Liver (tissue), 9 donors: Measurements from ENCODE around the gene NDUFA11. TPM values are rescaled to one million over a fixed set of nuclear protein-coding genes. Genes with fewer than 3 reads are reported as not detected.

Experiments
- DNase-seq: peaks from one replicate; pipeline ENCODE4 v3.0.0-alpha.2; 2017; ENCODE audit warnings: low spot score
- H3K27ac ChIP-seq, 2 donors: one replicate each; pipeline ENCODE4 v1.7.0; 2013; ENCODE audit warnings: inconsistent platforms in 2 of 2, low read length in 2 of 2, control low read depth in 1 of 2, low read depth in 1 of 2, mild to moderate bottlenecking in 1 of 2
- H3K27me3 ChIP-seq, 4 donors: one replicate each; pipeline versions ENCODE4 v1.6.1 to v1.7.0; 2013; ENCODE audit warnings: low read length in 3 of 4, inconsistent platforms in 1 of 4, mild to moderate bottlenecking in 1 of 4, moderate library complexity in 1 of 4; ENCODE audit not compliant: control insufficient read depth in 4 of 4, insufficient read depth in 4 of 4
- H3K36me3 ChIP-seq, 4 donors: one replicate each; pipeline versions ENCODE4 v1.6.1 to v1.7.0; 2013; ENCODE audit warnings: low read length in 3 of 4, mild to moderate bottlenecking in 3 of 4, low read depth in 1 of 4, moderate library complexity in 1 of 4; ENCODE audit not compliant: control insufficient read depth in 4 of 4, insufficient read depth in 3 of 4
- H3K4me1 ChIP-seq, 4 donors: one replicate each; pipeline versions ENCODE4 v1.6.1 to v1.7.0; 2013; ENCODE audit warnings: low read length in 3 of 4, mild to moderate bottlenecking in 3 of 4, moderate library complexity in 1 of 4; ENCODE audit not compliant: control insufficient read depth in 4 of 4, insufficient read depth in 4 of 4
- H3K4me3 ChIP-seq, 3 donors: one replicate each; pipeline versions ENCODE4 v1.6.1 to v1.7.0; 2013; ENCODE audit warnings: low read length in 3 of 3, control low read depth in 1 of 3, low read depth in 1 of 3, mild to moderate bottlenecking in 1 of 3
- H3K9ac ChIP-seq, 2 donors: one replicate each; pipeline ENCODE4 v1.7.0; 2013; ENCODE audit warnings: low read length in 2 of 2, mild to moderate bottlenecking in 2 of 2, moderate library complexity in 2 of 2, control low read depth in 1 of 2, low read depth in 1 of 2
- H3K9me3 ChIP-seq, 4 donors: one replicate each; pipeline versions ENCODE4 v1.6.1 to v1.7.0; 2013; ENCODE audit warnings: low read length in 3 of 4; ENCODE audit not compliant: control insufficient read depth in 4 of 4
- EGR1 ChIP-seq, 2 donors: IDR thresholded peaks; 2 replicates each; pipeline ENCODE4 v1.6.1; 2016 to 2018; ENCODE audit warnings: antibody characterized with exemption in 2 of 2, low read depth in 2 of 2
- FOXA1 ChIP-seq: IDR thresholded peaks from 2 replicates; pipeline ENCODE4 v1.6.1; 2016; ENCODE audit warnings: antibody characterized with exemption
- FOXA2 ChIP-seq: IDR thresholded peaks from 2 replicates; pipeline ENCODE4 v1.6.1; 2016; ENCODE audit warnings: antibody characterized with exemption
- GABPA ChIP-seq, 2 donors: IDR thresholded peaks in 1 of 2; conservative IDR thresholded peaks in 1 of 2; 2 replicates each; pipeline ENCODE4 v1.6.1; 2016; ENCODE audit warnings: antibody characterized with exemption in 2 of 2, mild to moderate bottlenecking in 1 of 2, moderate library complexity in 1 of 2
- HNF4A ChIP-seq, 2 donors: conservative IDR thresholded peaks; 2 replicates each; pipeline ENCODE4 v1.6.1; 2016; ENCODE audit warnings: antibody characterized with exemption in 2 of 2, mild to moderate bottlenecking in 2 of 2
- HNF4G ChIP-seq: IDR thresholded peaks from 2 replicates; pipeline ENCODE4 v1.6.1; 2016; ENCODE audit warnings: antibody characterized with exemption
- JUND ChIP-seq, 2 donors: IDR thresholded peaks; 2 replicates each; pipeline ENCODE4 v1.6.1; 2016; ENCODE audit warnings: antibody characterized with exemption in 2 of 2
- RXRA ChIP-seq, 2 donors: IDR thresholded peaks; 2 replicates each; pipeline ENCODE4 v1.6.1; 2017 to 2018; ENCODE audit warnings: antibody characterized with exemption in 2 of 2, mild to moderate bottlenecking in 1 of 2
- SP1 ChIP-seq: IDR thresholded peaks from 2 replicates; pipeline ENCODE4 v1.6.1; 2018; ENCODE audit warnings: antibody characterized with exemption, mild to moderate bottlenecking
- TAF1 ChIP-seq: conservative IDR thresholded peaks from 2 replicates; pipeline ENCODE4 v1.6.1; 2016; ENCODE audit warnings: antibody characterized with exemption, mild to moderate bottlenecking
- YY1 ChIP-seq: IDR thresholded peaks from 2 replicates; pipeline ENCODE4 v1.6.1; 2016; ENCODE audit warnings: antibody characterized with exemption, mild to moderate bottlenecking
- WGBS: extraction: QIAGEN DNeasy Blood & Tissue Kit; methylation state at CpG from one replicate; pipeline ENCODE4 v1.1.7; 2013; 5-methylcytosine and 5-hydroxymethylcytosine counted together
- polyA plus RNA-seq, 2 donors: library from polyadenylated mRNA; stranded (reverse) in 1 of 2; unstranded in 1 of 2; fragments of 200-250 nt in 1 of 2; fragments of >200 nt in 1 of 2; fragmentation: Nextera tagmentation in 1 of 2; extraction: Ambion mirVana in 1 of 2; gene quantifications; one replicate each; pipeline versions ENCODE4 v1.2.1 to v1.2.3, GENCODE V29; 2013 to 2015
- total RNA-seq, 2 donors: library from RNA; depleted of rRNA; stranded (reverse); fragments of >200 nt; gene quantifications; one replicate each; pipeline ENCODE4 v1.2.3, GENCODE V29; 2014
- TF ChIP-seq, protein P1 (sequence below): IDR thresholded peaks from 2 replicates; pipeline ENCODE4 v1.6.1; 2016; ENCODE audit warnings: antibody characterized with exemption
- TF ChIP-seq, protein P2 (sequence below): IDR thresholded peaks from 2 replicates; pipeline ENCODE4 v1.6.1; 2016; ENCODE audit warnings: antibody characterized with exemption
- TF ChIP-seq, protein P3 (sequence below): fragments of 150-350 bp; IDR thresholded peaks from 2 replicates; pipeline ENCODE4 v1.5.1; 2017; ENCODE audit warnings: improper control_type of control experiment, low read depth, low read length; ENCODE audit not compliant: missing input control
- TF ChIP-seq, protein P4 (sequence below): IDR thresholded peaks from 2 replicates; pipeline ENCODE4 v1.6.1; 2016; ENCODE audit warnings: antibody characterized with exemption, mild to moderate bottlenecking
- TF ChIP-seq, protein P5 (sequence below): IDR thresholded peaks from 2 replicates; pipeline ENCODE4 v1.6.1; 2016; ENCODE audit warnings: antibody characterized with exemption
- donor health status: healthy.
- donor health status: healthy.
- donor health status: healthy.
- donor health status: healthy.
- donor health status: healthy.

Gene NDUFA11
- total and polyA plus RNA-seq, 4 donors = 127 to 394 (median 226) TPM

GRCh38 chr19:5893907-5894703 lies 9.5 kb downstream of the NDUFA11 start:
- peaks cover 6 to 22% (median 9%) of the 10 kb centered on the region in 4 donors for H3K36me3 ChIP-seq
- H3K9ac ChIP-seq = no peak overlapping the region
- peaks cover 0 to 11% (median 3%) of the 10 kb centered on the region in 4 donors for H3K4me1 ChIP-seq
- no peak overlapping the region for H3K4me3 ChIP-seq
- WGBS = 82% methylated on average over 28 of the region's 28 CpGs
- no peaks in the 10 kb centered on the region for H3K9me3 ChIP-seq
- H3K27ac ChIP-seq = no peak overlapping the region
- DNase-seq = peak; percentile 68
- H3K27me3 ChIP-seq = no peaks in the 10 kb centered on the region
- TF ChIP-seq, protein P1, sequence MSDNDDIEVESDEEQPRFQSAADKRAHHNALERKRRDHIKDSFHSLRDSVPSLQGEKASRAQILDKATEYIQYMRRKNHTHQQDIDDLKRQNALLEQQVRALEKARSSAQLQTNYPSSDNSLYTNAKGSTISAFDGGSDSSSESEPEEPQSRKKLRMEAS = no peak
- no peak for TF ChIP-seq RXRA (IDR thresholded peaks at IDR 0.05)

DNA sequence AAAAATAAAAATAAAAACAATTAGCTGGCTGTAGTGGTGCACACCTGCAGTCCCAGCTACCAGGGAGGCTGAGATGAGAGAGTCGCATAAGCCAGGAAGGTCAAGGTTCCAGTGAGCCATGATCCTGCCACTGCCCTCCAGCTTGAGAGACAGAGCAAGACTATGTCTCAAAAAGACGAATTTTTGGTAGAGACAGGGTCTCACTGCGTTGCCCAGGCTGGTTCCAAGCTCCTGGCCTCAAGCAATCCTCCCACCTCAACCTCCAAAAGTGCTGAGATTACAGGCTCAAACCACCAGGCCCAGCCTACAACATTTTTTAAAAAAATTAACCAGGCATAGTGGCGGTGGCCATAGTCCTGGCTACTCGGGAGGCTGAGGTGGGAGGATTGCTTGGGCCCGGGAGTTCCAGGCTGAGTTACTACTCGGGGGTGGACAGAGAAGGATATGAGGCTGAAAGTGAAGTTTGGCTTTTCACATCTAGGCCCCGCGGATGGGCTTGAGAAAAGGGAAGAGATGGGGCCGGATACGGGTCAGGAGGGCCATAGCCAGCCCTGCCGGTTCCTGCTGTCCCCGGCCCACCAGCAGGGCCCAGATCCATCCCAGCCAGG lies 10.2 kb downstream of the NDUFA11 start:
- peaks cover 0 to 11% (median 3%) of the 10 kb centered on the region in 4 donors for H3K4me1 ChIP-seq
- no peak overlapping the region for H3K9ac ChIP-seq

GRCh38 chr19:5892772-5893275 lies 10.8 kb downstream of the NDUFA11 start:
- no peaks in the 10 kb centered on the region for H3K9me3 ChIP-seq
- H3K36me3 ChIP-seq = peaks cover 6 to 22% (median 9%) of the 10 kb centered on the region in 4 donors
- DNase-seq = no peak
- no peaks in the 10 kb centered on the region for H3K27me3 ChIP-seq
- 57% methylated on average over 15 of the region's 15 CpGs for WGBS
- H3K4me3 ChIP-seq = no peak overlapping the region
- peaks cover 0 to 11% (median 3%) of the 10 kb centered on the region in 4 donors for H3K4me1 ChIP-seq
- H3K27ac ChIP-seq = no peak overlapping the region
- H3K9ac ChIP-seq = no peak overlapping the region
- TF ChIP-seq GABPA (IDR thresholded peaks at IDR 0.05 in 1 of 2, conservative IDR thresholded peaks at IDR 0.05 in 1 of 2) (no peak), FOXA2 (no peak), EGR1 (IDR thresholded peaks at IDR 0.05; ENCODE audit: low read depth in 2 of 2) (no peak), RXRA (IDR thresholded peaks at IDR 0.05) (no peak), FOXA1 (no peak), HNF4G (no peak), JUND (IDR thresholded peaks at IDR 0.05) (no peak), SP1 (no peak), TAF1 (no peak), YY1 (no peak), HNF4A (conservative IDR thresholded peaks at IDR 0.05) (no peak)
- TF ChIP-seq, protein P2, sequence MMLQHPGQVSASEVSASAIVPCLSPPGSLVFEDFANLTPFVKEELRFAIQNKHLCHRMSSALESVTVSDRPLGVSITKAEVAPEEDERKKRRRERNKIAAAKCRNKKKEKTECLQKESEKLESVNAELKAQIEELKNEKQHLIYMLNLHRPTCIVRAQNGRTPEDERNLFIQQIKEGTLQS = no peak
- TF ChIP-seq, protein P3, sequence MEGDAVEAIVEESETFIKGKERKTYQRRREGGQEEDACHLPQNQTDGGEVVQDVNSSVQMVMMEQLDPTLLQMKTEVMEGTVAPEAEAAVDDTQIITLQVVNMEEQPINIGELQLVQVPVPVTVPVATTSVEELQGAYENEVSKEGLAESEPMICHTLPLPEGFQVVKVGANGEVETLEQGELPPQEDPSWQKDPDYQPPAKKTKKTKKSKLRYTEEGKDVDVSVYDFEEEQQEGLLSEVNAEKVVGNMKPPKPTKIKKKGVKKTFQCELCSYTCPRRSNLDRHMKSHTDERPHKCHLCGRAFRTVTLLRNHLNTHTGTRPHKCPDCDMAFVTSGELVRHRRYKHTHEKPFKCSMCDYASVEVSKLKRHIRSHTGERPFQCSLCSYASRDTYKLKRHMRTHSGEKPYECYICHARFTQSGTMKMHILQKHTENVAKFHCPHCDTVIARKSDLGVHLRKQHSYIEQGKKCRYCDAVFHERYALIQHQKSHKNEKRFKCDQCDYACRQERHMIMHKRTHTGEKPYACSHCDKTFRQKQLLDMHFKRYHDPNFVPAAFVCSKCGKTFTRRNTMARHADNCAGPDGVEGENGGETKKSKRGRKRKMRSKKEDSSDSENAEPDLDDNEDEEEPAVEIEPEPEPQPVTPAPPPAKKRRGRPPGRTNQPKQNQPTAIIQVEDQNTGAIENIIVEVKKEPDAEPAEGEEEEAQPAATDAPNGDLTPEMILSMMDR = no peak
- TF ChIP-seq, protein P4, sequence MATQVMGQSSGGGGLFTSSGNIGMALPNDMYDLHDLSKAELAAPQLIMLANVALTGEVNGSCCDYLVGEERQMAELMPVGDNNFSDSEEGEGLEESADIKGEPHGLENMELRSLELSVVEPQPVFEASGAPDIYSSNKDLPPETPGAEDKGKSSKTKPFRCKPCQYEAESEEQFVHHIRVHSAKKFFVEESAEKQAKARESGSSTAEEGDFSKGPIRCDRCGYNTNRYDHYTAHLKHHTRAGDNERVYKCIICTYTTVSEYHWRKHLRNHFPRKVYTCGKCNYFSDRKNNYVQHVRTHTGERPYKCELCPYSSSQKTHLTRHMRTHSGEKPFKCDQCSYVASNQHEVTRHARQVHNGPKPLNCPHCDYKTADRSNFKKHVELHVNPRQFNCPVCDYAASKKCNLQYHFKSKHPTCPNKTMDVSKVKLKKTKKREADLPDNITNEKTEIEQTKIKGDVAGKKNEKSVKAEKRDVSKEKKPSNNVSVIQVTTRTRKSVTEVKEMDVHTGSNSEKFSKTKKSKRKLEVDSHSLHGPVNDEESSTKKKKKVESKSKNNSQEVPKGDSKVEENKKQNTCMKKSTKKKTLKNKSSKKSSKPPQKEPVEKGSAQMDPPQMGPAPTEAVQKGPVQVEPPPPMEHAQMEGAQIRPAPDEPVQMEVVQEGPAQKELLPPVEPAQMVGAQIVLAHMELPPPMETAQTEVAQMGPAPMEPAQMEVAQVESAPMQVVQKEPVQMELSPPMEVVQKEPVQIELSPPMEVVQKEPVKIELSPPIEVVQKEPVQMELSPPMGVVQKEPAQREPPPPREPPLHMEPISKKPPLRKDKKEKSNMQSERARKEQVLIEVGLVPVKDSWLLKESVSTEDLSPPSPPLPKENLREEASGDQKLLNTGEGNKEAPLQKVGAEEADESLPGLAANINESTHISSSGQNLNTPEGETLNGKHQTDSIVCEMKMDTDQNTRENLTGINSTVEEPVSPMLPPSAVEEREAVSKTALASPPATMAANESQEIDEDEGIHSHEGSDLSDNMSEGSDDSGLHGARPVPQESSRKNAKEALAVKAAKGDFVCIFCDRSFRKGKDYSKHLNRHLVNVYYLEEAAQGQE = no peak
- TF ChIP-seq, protein P5, sequence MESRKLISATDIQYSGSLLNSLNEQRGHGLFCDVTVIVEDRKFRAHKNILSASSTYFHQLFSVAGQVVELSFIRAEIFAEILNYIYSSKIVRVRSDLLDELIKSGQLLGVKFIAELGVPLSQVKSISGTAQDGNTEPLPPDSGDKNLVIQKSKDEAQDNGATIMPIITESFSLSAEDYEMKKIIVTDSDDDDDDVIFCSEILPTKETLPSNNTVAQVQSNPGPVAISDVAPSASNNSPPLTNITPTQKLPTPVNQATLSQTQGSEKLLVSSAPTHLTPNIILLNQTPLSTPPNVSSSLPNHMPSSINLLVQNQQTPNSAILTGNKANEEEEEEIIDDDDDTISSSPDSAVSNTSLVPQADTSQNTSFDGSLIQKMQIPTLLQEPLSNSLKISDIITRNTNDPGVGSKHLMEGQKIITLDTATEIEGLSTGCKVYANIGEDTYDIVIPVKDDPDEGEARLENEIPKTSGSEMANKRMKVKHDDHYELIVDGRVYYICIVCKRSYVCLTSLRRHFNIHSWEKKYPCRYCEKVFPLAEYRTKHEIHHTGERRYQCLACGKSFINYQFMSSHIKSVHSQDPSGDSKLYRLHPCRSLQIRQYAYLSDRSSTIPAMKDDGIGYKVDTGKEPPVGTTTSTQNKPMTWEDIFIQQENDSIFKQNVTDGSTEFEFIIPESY = no peak
- TF ChIP-seq, protein P1 = no peak

More for the DNA sequence above, 10.2 kb downstream of the NDUFA11 start:
- 82% methylated on average over 13 of the region's 13 CpGs for WGBS
- TF ChIP-seq SP1 (no peak), EGR1 (IDR thresholded peaks at IDR 0.05; ENCODE audit: low read depth in 2 of 2) (no peak), HNF4G (no peak), GABPA (IDR thresholded peaks at IDR 0.05 in 1 of 2, conservative IDR thresholded peaks at IDR 0.05 in 1 of 2) (no peak)
- TF ChIP-seq, protein P2 = no peak
- H3K27ac ChIP-seq = no peak overlapping the region
- no peak for DNase-seq
- H3K9me3 ChIP-seq = no peaks in the 10 kb centered on the region
- H3K27me3 ChIP-seq = no peaks in the 10 kb centered on the region
- no peak overlapping the region for H3K4me3 ChIP-seq
- peaks cover 6 to 22% (median 9%) of the 10 kb centered on the region in 4 donors for H3K36me3 ChIP-seq
